T-helper 17 cell (primary cell): ENCODE measurements around the gene OR2J2. TPM values are rescaled to one million over a fixed set of nuclear protein-coding genes. Genes with fewer than 3 reads are reported as not detected.
"Not testable (repeated sequence)": the region's sequence is repeated elsewhere in the genome, so short reads cannot be mapped to it uniquely, and the experiment has no call there.

Experiments used
- ATAC-seq: fragments of 150-1000 bp; cut with Tn5 transposase; 2 replicates; pipeline ENCODE4 v1.10.0; 2021; ENCODE audit warnings: mild to moderate bottlenecking, moderate library complexity
- DNase-seq, 3 donors: peaks; one replicate each; pipeline versions ENCODE4 v3.0.0 to v3.0.0-alpha.2; 2020 to 2021
- H3K9me3 ChIP-seq: one replicate; pipeline ENCODE4 v1.7.0; 2013; ENCODE audit warnings: low read length, mild to moderate bottlenecking; ENCODE audit not compliant: control insufficient read depth, poor library complexity, severe bottlenecking
- H3K27ac Mint-ChIP-seq: one replicate; pipeline ENCODE4 v1.8.0; 2022; ENCODE audit warnings: mild to moderate bottlenecking, moderate library complexity, mixed read lengths
- H3K27me3 Mint-ChIP-seq: one replicate; pipeline ENCODE4 v1.8.0; 2022; ENCODE audit warnings: mixed read lengths
- H3K36me3 Mint-ChIP-seq: one replicate; pipeline ENCODE4 v1.8.0; 2022; ENCODE audit warnings: low read depth, mixed read lengths
- H3K4me1 Mint-ChIP-seq: one replicate; pipeline ENCODE4 v1.8.0; 2022; ENCODE audit warnings: mild to moderate bottlenecking, mixed read lengths
- H3K4me3 Mint-ChIP-seq: one replicate; pipeline ENCODE4 v1.8.0; 2022; ENCODE audit warnings: mild to moderate bottlenecking, moderate library complexity, mixed read lengths
- total RNA-seq, 4 donors: library from RNA in 2 of 4; stranded (reverse) in 2 of 4; gene quantifications; one replicate each; pipeline ENCODE4 v1.2.3 and lab custom pipeline; 2022 to 2026

OR2J2 gene
- total RNA-seq, 2 donors from 2014 or later, result not detected

DNA sequence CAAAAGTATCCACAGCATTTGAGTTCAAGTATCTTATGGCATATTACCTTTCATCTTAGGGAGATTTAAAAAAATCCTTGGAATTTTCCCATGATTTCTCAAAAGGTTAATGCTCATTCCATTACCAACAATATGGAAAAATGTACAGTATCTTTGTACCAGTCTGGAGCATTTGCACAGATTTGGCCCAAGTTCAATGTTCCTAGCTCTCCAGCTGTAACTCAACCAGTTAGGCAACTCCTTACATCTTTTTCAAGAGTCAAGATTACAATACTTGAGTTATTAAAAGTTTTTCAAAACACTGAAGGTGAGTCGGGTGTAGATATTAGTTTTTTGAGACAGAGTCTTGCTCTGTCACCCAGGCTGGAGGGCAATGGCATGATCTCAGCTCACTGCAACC, 1.0 kb downstream of the OR2J2 start:
- H3K9me3 ChIP-seq, result no peaks in the 10 kb centered on the region
- Mint-ChIP-seq H3K4me3 (no peak overlapping the region), H3K4me1 (no peaks in the 10 kb centered on the region), H3K36me3 (no peaks in the 10 kb centered on the region), H3K27ac (no peak overlapping the region), H3K27me3 (peaks cover 41% of the 10 kb centered on the region)
- ATAC-seq, result no peak
- DNase-seq, result no peak

DNA sequence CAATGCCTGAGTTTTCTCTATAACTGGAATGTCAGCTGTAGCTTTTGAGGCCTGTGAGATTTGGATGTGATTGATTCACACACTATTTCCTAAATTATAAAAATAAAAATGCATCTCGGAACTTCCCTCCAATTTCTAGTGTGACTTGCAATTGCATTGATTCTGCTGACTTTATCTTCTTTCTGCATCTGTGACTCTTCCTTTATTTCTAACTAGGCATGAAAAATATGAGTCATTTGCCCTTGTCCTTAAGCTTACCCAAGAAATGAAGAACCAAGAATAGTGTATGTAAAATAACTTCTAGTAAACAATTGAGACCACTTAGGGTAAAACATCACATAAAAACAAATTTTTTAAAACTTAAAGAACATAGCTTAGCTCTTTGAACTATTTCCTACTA, 12.9 kb downstream of the OR2J2 start:
- H3K27ac Mint-ChIP-seq, result no peak overlapping the region
- DNase-seq, result no peak
- no peak overlapping the region for H3K4me3 Mint-ChIP-seq
- H3K4me1 Mint-ChIP-seq, result no peaks in the 10 kb centered on the region
- peaks cover 32% of the 10 kb centered on the region for H3K27me3 Mint-ChIP-seq
- no peaks in the 10 kb centered on the region for H3K9me3 ChIP-seq
- no peaks in the 10 kb centered on the region for H3K36me3 Mint-ChIP-seq
- no peak for ATAC-seq

GRCh38 chr6:29188659-29189058, 18.0 kb downstream of the OR2J2 start:
- not testable (repeated sequence) for H3K27me3 Mint-ChIP-seq, H3K4me1 Mint-ChIP-seq, H3K36me3 Mint-ChIP-seq, H3K27ac Mint-ChIP-seq, H3K4me3 Mint-ChIP-seq, H3K9me3 ChIP-seq, DNase-seq, ATAC-seq

DNA sequence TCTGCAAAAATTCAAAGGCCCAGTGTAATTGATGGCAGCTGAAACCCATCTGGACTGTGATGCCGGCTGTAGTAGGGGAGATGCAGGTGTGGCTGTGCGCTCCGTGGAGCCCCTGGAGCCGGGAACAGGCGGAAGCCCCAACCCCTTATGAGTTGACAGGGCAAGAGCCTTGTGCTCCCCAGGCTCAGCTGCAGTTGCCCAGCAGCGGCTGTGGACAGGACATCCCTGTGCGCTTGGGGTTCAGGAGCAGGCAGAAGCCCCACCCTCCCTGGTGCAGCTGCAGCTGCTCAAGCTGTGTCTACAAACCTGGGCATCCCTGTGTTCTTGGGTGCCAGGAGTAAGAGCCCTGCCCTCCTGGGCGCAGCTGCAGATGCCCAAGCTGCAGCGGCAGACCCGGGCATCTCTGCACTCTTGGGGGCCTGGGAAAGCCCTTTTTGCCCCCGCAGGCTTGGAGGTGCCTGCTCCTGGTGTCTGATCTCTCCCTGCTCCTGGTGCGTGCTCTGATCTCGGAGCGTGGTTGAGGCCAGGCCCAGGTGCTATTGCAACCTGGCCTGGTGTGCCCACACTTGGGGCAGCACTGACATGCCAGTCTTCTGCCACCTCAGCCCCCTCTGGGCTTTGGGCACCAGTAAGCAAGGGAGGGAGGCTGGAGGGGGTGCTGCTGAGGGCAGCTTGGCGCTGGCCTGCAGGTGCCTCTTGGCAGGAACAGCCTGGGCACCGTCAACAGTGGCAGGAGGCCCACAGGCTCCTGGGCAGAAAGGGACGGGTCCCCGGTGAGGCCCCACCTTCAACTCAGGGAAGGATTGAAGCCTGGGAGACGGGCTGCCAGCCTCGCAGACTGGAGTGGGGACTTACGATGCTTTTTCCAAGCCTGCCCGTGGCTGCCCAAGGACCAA, 30.3 kb downstream of the OR2J2 start:
- Mint-ChIP-seq H3K36me3 (no peaks in the 10 kb centered on the region), H3K4me1 (peaks cover 5% of the 10 kb centered on the region), H3K27me3 (peaks cover 21% of the 10 kb centered on the region), H3K27ac (no peak overlapping the region), H3K4me3 (no peak overlapping the region)
- no peaks in the 10 kb centered on the region for H3K9me3 ChIP-seq
- ATAC-seq (no peak), DNase-seq (no peak)

DNA sequence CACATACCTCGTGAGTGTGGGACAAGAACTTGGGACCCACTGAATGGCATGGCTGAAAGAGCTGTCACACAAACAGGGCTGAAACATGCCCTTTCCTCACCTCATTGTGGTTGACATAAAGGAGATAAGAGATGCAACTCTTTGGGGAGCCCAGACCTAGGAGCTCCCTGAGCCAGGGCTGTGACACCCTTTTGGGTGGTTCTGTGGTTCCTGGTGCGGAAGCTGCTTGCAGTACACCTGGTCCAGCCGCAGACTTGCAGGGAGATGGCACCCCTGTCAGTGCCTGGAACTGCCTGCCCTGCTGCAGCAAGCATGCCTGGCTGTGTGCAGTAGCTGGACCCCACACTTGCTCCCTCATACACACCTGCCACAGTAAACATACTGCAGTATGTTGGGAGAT, 31.3 kb downstream of the OR2J2 start:
- H3K9me3 ChIP-seq, result no peaks in the 10 kb centered on the region
- ATAC-seq, result no peak
- peaks cover 5% of the 10 kb centered on the region for H3K4me1 Mint-ChIP-seq
- H3K36me3 Mint-ChIP-seq, result no peaks in the 10 kb centered on the region
- no peak for DNase-seq
- peaks cover 12% of the 10 kb centered on the region for H3K27me3 Mint-ChIP-seq
- no peak overlapping the region for H3K27ac Mint-ChIP-seq
- H3K4me3 Mint-ChIP-seq, result no peak overlapping the region

DNA sequence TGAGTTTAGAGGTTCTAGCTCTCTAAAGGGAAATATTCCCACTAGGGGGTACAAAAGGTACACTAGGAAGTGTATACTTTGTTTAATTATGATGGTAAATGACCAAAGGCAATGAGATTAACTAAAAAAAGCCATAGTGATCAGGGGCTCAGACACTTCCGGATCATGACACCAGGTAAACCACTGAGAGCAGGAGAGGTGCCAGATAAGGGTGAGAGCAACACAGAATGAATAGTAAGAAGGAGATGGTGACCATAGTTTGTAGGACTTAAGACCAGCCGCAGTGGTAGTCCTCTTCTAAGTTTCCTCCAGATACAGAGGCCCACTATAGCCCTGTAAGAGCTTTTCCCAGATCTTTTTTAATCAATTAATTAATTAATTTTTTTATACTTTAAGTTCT, 40.8 kb downstream of the OR2J2 start:
- H3K4me1 Mint-ChIP-seq, result no peaks in the 10 kb centered on the region
- no peak overlapping the region for H3K4me3 Mint-ChIP-seq
- no peaks in the 10 kb centered on the region for H3K9me3 ChIP-seq
- no peaks in the 10 kb centered on the region for H3K36me3 Mint-ChIP-seq
- H3K27me3 Mint-ChIP-seq, result peaks cover 27% of the 10 kb centered on the region
- ATAC-seq, result no peak
- no peak overlapping the region for H3K27ac Mint-ChIP-seq
- no peak for DNase-seq

DNA sequence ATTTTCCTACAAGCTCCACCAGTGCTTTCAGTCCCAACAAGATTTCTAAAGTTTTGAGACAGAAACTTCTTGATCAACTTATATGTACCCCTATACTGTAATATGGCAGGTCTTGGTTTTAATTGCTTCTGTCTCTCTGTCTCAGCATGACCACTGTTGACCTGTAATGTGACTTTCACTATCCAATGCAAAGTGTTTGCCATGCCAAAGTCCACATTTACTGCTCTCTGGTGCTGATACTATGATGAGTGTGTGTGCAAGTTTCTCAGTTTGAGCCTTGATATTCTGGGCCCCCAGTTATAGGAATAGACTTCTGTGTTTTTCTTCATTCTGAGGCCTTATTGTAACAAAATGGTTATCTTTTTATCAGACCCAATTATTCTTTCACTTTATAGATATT, 45.8 kb downstream of the OR2J2 start:
- Mint-ChIP-seq H3K4me3 (no peak overlapping the region), H3K27ac (no peak overlapping the region), H3K27me3 (peaks cover 26% of the 10 kb centered on the region), H3K4me1 (no peaks in the 10 kb centered on the region), H3K36me3 (no peaks in the 10 kb centered on the region)
- ATAC-seq (no peak), DNase-seq (no peak)
- no peaks in the 10 kb centered on the region for H3K9me3 ChIP-seq

DNA sequence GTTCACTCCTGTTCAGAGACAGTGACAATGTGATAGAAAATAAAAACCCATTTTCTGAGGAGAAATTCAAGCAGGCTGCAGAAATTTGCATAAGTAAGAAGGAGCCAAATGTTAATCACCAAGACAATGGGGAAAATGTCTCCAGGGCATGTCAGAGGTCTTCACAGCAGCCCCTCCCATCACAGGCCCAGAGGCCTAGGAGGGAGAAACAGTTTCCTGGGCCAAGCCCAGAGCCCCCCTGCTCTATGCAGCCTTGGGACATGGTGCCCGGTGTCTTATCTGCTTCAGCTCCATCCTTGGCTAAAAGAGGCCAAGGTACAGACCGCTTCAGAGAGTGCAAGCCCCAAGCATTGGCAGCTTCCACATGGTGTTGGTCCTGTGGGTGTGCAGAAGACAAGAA, 46.5 kb downstream of the OR2J2 start:
- not testable (repeated sequence) for H3K4me3 Mint-ChIP-seq, H3K9me3 ChIP-seq, DNase-seq, H3K27ac Mint-ChIP-seq, ATAC-seq, H3K4me1 Mint-ChIP-seq, H3K36me3 Mint-ChIP-seq
- peaks cover 31% of the 10 kb centered on the region for H3K27me3 Mint-ChIP-seq

- DNase-seq, H3K9me3 ChIP-seq, H3K27ac Mint-ChIP-seq, ATAC-seq, H3K36me3 Mint-ChIP-seq, H3K4me3 Mint-ChIP-seq, H3K4me1 Mint-ChIP-seq: not testable (repeated sequence)
- H3K27me3 Mint-ChIP-seq, result peaks cover 27% of the 10 kb centered on the region
Measured at GRCh38 chr6:29218056-29218455, 47.3 kb downstream of the OR2J2 start.

Other genes starting within 250 kb of the OR2J2 start
- 10 to 100 TPM; 21.9 to 22.0 TPM for gene TRIM27, start 246.9 kb upstream of the OR2J2 start, total RNA-seq
- gene ZNF311, start 165.6 kb upstream of the OR2J2 start, total RNA-seq, result under 1 TPM; 0.10 to 0.40 TPM
- gene OR2W1, start 125.7 kb upstream of the OR2J2 start, total RNA-seq, result not detected
- not detected for gene OR2B3, start 83.6 kb upstream of the OR2J2 start, total RNA-seq
- gene OR2J1, start 71.4 kb upstream of the OR2J2 start, total RNA-seq, result not detected
- not detected for gene OR2J3, start 62.8 kb upstream of the OR2J2 start, total RNA-seq
- not detected for gene OR14J1, start 130.8 kb downstream of the OR2J2 start, total RNA-seq
- not detected for gene OR5V1, start 198.0 kb downstream of the OR2J2 start, total RNA-seq
- gene OR12D3, start 204.4 kb downstream of the OR2J2 start, total RNA-seq, result not detected
- not detected for gene OR12D2, start 224.7 kb downstream of the OR2J2 start, total RNA-seq
- not detected for gene OR12D1, start 244.0 kb downstream of the OR2J2 start, total RNA-seq